Peyer's patch (tissue), 4 donors: ENCODE measurements around the gene SLC25A48.

ENCODE experiments used
- POLR2A ChIP-seq, 2 donors: fragments of 450-650 bp; IDR thresholded peaks; one replicate each; pipeline ENCODE4 v1.5.1; 2017; ENCODE audit warnings: antibody characterized with exemption in 2 of 2, mild to moderate bottlenecking in 2 of 2, moderate library complexity in 2 of 2
- TF ChIP-seq, protein P1 (sequence below), 6 experiments: fragments of 450-650 bp in 4 of 6; fragments of 200-600 bp in 2 of 6; sonication (generic) in 1 of 6; IDR thresholded peaks; one replicate each; pipeline ENCODE4 v1.5.1; 2017 to 2019; ENCODE audit warnings: antibody characterized with exemption in 6 of 6, mild to moderate bottlenecking in 3 of 6, moderate library complexity in 1 of 6

DNA sequence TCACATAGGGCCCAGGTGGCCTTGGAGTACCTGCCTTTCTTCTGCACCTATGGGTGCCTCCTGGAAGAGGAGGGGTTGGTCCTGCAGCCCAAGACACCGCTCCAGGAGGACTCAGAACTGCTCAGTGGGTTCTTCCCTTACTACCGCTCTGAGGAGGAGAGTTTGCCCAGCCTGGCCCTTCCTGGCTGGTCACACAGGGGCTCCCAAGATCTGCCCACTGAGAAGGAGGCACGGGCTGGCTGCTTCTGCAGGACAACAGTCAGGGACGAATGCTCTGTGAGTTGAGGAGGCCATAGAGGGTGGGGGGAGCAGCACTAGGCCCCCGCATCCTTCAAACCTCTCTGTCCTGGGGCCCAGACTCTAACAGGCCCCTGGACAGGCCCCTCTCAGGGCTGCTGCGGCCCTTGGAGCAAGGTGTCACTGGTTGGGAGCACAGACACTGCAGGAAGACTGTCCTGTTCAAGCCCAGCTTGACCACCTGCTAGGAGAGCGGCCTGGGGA, 9.9 kb upstream of the SLC25A48 start:
- TF ChIP-seq, protein P1, sequence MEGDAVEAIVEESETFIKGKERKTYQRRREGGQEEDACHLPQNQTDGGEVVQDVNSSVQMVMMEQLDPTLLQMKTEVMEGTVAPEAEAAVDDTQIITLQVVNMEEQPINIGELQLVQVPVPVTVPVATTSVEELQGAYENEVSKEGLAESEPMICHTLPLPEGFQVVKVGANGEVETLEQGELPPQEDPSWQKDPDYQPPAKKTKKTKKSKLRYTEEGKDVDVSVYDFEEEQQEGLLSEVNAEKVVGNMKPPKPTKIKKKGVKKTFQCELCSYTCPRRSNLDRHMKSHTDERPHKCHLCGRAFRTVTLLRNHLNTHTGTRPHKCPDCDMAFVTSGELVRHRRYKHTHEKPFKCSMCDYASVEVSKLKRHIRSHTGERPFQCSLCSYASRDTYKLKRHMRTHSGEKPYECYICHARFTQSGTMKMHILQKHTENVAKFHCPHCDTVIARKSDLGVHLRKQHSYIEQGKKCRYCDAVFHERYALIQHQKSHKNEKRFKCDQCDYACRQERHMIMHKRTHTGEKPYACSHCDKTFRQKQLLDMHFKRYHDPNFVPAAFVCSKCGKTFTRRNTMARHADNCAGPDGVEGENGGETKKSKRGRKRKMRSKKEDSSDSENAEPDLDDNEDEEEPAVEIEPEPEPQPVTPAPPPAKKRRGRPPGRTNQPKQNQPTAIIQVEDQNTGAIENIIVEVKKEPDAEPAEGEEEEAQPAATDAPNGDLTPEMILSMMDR (IDR thresholded peaks at IDR 0.05), result no peak
- TF ChIP-seq POLR2A (IDR thresholded peaks at IDR 0.05), result no peak
